HepG2 (cell line): ENCODE data around the gene SUPT4H1. TPM values are rescaled to one million over a fixed set of nuclear protein-coding genes. Genes with fewer than 3 reads are reported as not detected.
A peak's percentile ranks its signal among the peaks of the same experiment; 100 is the strongest.

Experiments
- CBX5 ChIP-seq: sonication (generic); formaldehyde crosslinking; IDR thresholded peaks from 2 replicates; pipeline ENCODE4 v1.4.0; 2020; ENCODE audit warnings: missing genetic modification reagents, borderline replicate concordance
- ELF3 ChIP-seq: IDR thresholded peaks from 2 replicates; pipeline ENCODE4 v1.6.1; 2016; ENCODE audit warnings: missing genetic modification reagents, missing compliant biosample characterization
- GABPB1 ChIP-seq: IDR thresholded peaks from 2 replicates; pipeline ENCODE4 v1.6.1; 2016; ENCODE audit warnings: mild to moderate bottlenecking, missing genetic modification reagents, moderate library complexity, missing compliant biosample characterization
- HHEX ChIP-seq: IDR thresholded peaks from 2 replicates; pipeline ENCODE4 v1.6.1; 2016; ENCODE audit warnings: control low read depth
- MAFF ChIP-seq: IDR thresholded peaks from 2 replicates; pipeline ENCODE4 v1.6.1; 2011; ENCODE audit warnings: low read depth, low read length, improper control_type of control experiment
- MYC ChIP-seq: sonication (generic); formaldehyde crosslinking; IDR thresholded peaks from 2 replicates; pipeline ENCODE4 v1.9.0; 2021; ENCODE audit warnings: missing genetic modification reagents, borderline replicate concordance
- NCOA5 ChIP-seq: sonication (generic); formaldehyde crosslinking; IDR thresholded peaks from 2 replicates; pipeline ENCODE4 v1.4.0; 2020; ENCODE audit warnings: missing genetic modification reagents
- PHF21A ChIP-seq: sonication (generic); formaldehyde crosslinking; IDR thresholded peaks from 2 replicates; pipeline ENCODE4 v1.5.0; 2020; ENCODE audit warnings: mild to moderate bottlenecking, missing genetic modification reagents
- PPARG ChIP-seq: conservative IDR thresholded peaks from 2 replicates; pipeline ENCODE4 v1.6.1; 2016; ENCODE audit warnings: missing biosample characterization, missing genetic modification reagents
- RXRA ChIP-seq: sonication (generic); formaldehyde crosslinking; IDR thresholded peaks from 2 replicates; pipeline ENCODE4 v1.5.1; 2020; ENCODE audit warnings: missing genetic modification reagents
- ZNF264 ChIP-seq: sonication (generic); formaldehyde crosslinking; IDR thresholded peaks from 2 replicates; pipeline ENCODE4 v1.4.0; 2020; ENCODE audit warnings: missing genetic modification reagents
- ZNF3 ChIP-seq: IDR thresholded peaks from 2 replicates; pipeline ENCODE4 v1.7.0; 2017; ENCODE audit warnings: inconsistent platforms
- ZNF761 ChIP-seq: sonication (generic); formaldehyde crosslinking; conservative IDR thresholded peaks from 2 replicates; pipeline ENCODE4 v1.4.0; 2020; ENCODE audit warnings: mild to moderate bottlenecking, missing genetic modification reagents
- ZZZ3 ChIP-seq: sonication (generic); formaldehyde crosslinking; IDR thresholded peaks from 2 replicates; pipeline ENCODE4 v1.4.0; 2020; ENCODE audit warnings: missing genetic modification reagents, mild to moderate bottlenecking, borderline replicate concordance
- polyA plus RNA-seq, 8 experiments: library from polyadenylated mRNA; depleted of rRNA in 3 of 8; stranded (reverse) in 7 of 8; unstranded in 1 of 8; fragments of >200 nt; fragmentation: Illumina TruSeq in 4 of 8; extraction: Trizol in 4 of 8; gene quantifications; 2 replicates each; pipeline versions ENCODE4 v1.2.1 to v1.2.3, GENCODE V29; 2011 to 2016; ENCODE audit warnings: low read depth in 4 of 8, missing spikeins in 1 of 8, mixed read lengths in 1 of 8; ENCODE audit not compliant: insufficient read depth in 1 of 8
- total RNA-seq, 5 experiments: library from RNA; depleted of rRNA; stranded (reverse); fragments of >200 nt; fragmentation: Illumina TruSeq; extraction: Trizol; gene quantifications; 2 replicates each; pipeline ENCODE4 v1.2.3, GENCODE V29; 2016; ENCODE audit warnings: low read depth in 1 of 5
- TF ChIP-seq, protein P1 (sequence below): sonication (generic); formaldehyde crosslinking; IDR thresholded peaks from 2 replicates; pipeline ENCODE4 v1.4.0; 2020; ENCODE audit warnings: low read depth, missing genetic modification reagents
- TF ChIP-seq, protein P2 (sequence below): sonication (generic); formaldehyde crosslinking; IDR thresholded peaks from 2 replicates; pipeline ENCODE4 v1.8.1; 2023; ENCODE audit warnings: missing genetic modification reagents, mild to moderate bottlenecking, borderline replicate concordance
- TF ChIP-seq, protein P3 (sequence below): sonication (generic); formaldehyde crosslinking; IDR thresholded peaks from 2 replicates; pipeline ENCODE4 v1.4.0; 2020; ENCODE audit warnings: mild to moderate bottlenecking, missing genetic modification reagents
- TF ChIP-seq, protein P4 (sequence below): sonication (generic); formaldehyde crosslinking; conservative IDR thresholded peaks from 2 replicates; pipeline ENCODE4 v1.4.0; 2020; ENCODE audit warnings: missing genetic modification reagents
- TF ChIP-seq, protein P5 (sequence below): sonication (generic); formaldehyde crosslinking; IDR thresholded peaks from 2 replicates; pipeline ENCODE4 v1.4.0; 2020; ENCODE audit warnings: missing genetic modification reagents, borderline replicate concordance

Gene SUPT4H1
- total and polyA plus RNA-seq, 2 of the 13 experiments (the other 11 are each of a cell fraction or from before 2014, with no cell fraction given), result 155 to 244 TPM

DNA sequence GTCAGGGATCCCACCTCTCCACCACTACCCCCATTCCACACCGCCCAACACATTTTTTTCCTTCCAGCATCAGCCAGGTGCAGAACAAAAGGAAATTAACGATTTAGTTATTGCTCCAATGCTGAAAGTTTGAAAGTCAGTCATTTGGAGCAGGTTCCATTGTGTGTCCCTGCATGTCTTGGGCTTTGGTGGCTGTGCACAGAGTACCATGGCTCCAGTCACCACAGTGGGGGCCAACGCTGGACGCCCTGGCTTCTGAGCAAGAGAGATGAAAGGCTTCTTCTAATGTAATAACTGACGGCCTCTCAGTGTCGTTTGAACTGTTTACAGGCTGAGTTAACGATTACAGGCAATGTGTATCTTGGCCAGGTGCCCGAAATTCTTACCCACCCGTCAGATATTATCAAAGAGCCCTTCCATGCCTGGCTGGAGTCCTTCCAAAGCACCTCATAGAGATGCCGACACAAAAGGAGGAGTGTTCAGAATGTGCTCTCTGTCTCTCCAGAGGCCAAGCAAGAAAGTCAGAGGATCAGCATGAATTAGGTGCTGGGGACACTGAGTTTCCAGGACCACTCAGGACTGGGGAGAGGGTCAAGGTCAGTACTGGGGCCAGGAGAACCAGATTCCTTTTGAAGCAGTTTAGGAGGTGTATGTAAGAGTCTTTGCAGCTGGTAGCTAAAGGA is 39.4 kb upstream of the SUPT4H1 start (continued):
- peak; percentile 99 for TF ChIP-seq RXRA
- TF ChIP-seq ELF3, result peak; percentile 98
- peak; percentile 83; the same call in 1 of the 2 replicates for TF ChIP-seq ZZZ3
- TF ChIP-seq ZNF761 (CRISPR knock-in tag), result peak; percentile 91
- peak; percentile 77 for TF ChIP-seq ZNF3 (CRISPR knock-in tag)
- TF ChIP-seq PPARG (CRISPR knock-in tag), result peak; percentile 98
- peak; percentile 67 for TF ChIP-seq GABPB1 (CRISPR knock-in tag)
- TF ChIP-seq, protein P1, sequence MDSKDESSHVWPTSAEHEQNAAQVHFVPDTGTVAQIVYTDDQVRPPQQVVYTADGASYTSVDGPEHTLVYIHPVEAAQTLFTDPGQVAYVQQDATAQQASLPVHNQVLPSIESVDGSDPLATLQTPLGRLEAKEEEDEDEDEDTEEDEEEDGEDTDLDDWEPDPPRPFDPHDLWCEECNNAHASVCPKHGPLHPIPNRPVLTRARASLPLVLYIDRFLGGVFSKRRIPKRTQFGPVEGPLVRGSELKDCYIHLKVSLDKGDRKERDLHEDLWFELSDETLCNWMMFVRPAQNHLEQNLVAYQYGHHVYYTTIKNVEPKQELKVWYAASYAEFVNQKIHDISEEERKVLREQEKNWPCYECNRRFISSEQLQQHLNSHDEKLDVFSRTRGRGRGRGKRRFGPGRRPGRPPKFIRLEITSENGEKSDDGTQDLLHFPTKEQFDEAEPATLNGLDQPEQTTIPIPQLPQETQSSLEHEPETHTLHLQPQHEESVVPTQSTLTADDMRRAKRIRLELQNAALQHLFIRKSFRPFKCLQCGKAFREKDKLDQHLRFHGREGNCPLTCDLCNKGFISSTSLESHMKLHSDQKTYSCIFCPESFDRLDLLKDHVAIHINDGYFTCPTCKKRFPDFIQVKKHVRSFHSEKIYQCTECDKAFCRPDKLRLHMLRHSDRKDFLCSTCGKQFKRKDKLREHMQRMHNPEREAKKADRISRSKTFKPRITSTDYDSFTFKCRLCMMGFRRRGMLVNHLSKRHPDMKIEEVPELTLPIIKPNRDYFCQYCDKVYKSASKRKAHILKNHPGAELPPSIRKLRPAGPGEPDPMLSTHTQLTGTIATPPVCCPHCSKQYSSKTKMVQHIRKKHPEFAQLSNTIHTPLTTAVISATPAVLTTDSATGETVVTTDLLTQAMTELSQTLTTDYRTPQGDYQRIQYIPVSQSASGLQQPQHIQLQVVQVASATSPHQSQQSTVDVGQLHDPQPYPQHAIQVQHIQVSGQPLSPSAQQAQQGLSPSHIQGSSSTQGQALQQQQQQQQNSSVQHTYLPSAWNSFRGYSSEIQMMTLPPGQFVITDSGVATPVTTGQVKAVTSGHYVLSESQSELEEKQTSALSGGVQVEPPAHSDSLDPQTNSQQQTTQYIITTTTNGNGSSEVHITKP (CRISPR knock-in tag), result peak; percentile 94
- TF ChIP-seq HHEX, result peak; percentile 93
- peak; percentile 81; the same call in 1 of the 2 replicates for TF ChIP-seq NCOA5 (CRISPR knock-in tag)
- TF ChIP-seq MYC (CRISPR knock-in tag), result peak; percentile 89; the same call in 1 of the 2 replicates
- peak; percentile 92 for TF ChIP-seq ZNF264 (CRISPR knock-in tag)
- TF ChIP-seq, protein P2, sequence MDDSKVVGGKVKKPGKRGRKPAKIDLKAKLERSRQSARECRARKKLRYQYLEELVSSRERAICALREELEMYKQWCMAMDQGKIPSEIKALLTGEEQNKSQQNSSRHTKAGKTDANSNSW (CRISPR knock-in tag), result no peak; the same call in 1 of the 2 replicates
- TF ChIP-seq, protein P3, sequence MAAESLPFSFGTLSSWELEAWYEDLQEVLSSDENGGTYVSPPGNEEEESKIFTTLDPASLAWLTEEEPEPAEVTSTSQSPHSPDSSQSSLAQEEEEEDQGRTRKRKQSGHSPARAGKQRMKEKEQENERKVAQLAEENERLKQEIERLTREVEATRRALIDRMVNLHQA (CRISPR knock-in tag), result no peak
- TF ChIP-seq CBX5 (CRISPR knock-in tag), result peak; percentile 97
- TF ChIP-seq, protein P4, sequence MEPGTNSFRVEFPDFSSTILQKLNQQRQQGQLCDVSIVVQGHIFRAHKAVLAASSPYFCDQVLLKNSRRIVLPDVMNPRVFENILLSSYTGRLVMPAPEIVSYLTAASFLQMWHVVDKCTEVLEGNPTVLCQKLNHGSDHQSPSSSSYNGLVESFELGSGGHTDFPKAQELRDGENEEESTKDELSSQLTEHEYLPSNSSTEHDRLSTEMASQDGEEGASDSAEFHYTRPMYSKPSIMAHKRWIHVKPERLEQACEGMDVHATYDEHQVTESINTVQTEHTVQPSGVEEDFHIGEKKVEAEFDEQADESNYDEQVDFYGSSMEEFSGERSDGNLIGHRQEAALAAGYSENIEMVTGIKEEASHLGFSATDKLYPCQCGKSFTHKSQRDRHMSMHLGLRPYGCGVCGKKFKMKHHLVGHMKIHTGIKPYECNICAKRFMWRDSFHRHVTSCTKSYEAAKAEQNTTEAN (CRISPR knock-in tag), result peak; percentile 95
- TF ChIP-seq, protein P5, sequence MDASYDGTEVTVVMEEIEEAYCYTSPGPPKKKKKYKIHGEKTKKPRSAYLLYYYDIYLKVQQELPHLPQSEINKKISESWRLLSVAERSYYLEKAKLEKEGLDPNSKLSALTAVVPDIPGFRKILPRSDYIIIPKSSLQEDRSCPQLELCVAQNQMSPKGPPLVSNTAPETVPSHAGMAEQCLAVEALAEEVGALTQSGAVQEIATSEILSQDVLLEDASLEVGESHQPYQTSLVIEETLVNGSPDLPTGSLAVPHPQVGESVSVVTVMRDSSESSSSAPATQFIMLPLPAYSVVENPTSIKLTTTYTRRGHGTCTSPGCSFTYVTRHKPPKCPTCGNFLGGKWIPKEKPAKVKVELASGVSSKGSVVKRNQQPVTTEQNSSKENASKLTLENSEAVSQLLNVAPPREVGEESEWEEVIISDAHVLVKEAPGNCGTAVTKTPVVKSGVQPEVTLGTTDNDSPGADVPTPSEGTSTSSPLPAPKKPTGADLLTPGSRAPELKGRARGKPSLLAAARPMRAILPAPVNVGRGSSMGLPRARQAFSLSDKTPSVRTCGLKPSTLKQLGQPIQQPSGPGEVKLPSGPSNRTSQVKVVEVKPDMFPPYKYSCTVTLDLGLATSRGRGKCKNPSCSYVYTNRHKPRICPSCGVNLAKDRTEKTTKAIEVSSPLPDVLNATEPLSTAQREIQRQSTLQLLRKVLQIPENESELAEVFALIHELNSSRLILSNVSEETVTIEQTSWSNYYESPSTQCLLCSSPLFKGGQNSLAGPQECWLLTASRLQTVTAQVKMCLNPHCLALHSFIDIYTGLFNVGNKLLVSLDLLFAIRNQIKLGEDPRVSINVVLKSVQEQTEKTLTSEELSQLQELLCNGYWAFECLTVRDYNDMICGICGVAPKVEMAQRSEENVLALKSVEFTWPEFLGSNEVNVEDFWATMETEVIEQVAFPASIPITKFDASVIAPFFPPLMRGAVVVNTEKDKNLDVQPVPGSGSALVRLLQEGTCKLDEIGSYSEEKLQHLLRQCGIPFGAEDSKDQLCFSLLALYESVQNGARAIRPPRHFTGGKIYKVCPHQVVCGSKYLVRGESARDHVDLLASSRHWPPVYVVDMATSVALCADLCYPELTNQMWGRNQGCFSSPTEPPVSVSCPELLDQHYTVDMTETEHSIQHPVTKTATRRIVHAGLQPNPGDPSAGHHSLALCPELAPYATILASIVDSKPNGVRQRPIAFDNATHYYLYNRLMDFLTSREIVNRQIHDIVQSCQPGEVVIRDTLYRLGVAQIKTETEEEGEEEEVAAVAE, result peak; percentile 93
- TF ChIP-seq MAFF, result peak; percentile 30; the same call in 1 of the 2 replicates
- TF ChIP-seq PHF21A (CRISPR knock-in tag), result peak; percentile 99
